Measurements from ENCODE around the gene ASTL. TPM values are rescaled to one million over a fixed set of nuclear protein-coding genes. Genes with fewer than 3 reads are reported as not detected.

The ASTL gene
- polyA plus RNA-seq, 3 donors = 0.71 TPM; not detected in 2

DNA sequence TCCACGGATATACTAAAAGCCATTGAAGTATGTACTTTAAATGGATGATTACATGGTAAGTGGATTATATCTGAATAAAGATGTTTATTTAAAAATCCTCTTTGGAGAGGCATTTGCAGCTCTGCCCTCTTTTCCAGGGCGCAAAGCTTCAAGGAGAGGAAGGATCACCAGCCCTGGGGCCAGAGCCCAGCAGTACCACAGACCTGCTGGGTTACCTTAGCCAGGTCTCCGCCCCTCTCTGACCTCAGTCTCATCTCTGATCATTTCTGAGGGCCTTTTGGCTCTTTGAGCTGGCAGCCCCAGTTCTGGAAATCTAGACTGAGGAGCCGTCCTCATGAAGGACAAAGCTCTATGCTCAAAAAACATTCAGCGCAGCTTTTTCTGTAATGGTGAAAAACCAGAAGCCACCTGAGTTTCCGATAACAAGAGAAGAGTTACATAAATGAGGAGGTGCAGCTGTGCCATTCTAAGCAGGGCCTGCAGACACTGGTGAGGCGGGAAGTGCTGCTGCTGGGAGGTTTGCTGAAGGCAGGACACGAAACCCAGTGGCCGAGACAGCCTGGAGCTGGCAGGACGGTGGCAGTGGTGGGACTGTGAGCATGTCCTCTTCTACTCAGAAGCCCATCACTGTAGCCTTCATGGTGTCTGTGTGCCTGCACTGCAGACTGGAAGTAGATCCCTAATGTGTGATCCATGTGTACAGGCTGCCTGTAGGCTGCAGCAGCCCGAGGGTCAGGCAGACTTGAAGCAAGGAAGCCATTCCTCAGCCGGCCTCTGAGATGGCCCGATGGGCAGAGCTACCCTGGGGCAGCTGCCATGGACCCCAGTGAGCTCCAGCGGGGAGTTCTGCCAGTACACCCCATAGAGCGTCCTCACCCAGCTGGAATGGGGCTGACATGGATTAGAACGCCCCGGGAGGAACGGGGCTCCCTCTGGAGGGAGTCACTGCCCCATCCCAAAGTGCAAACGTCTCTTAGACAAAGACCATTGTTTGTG, 49.7 kb downstream of the ASTL start:
- no peaks in the 10 kb centered on the region for H4K20me1 ChIP-seq (ENCODE audit: insufficient read depth, low read length)
- H3K4me3 ChIP-seq (replicated peaks in 1 of 3; ENCODE audit: low read depth in 2 of 3, low read length in 3 of 3) = no peak overlapping the region
- no peaks in the 10 kb centered on the region for H3K79me2 ChIP-seq (ENCODE audit: insufficient read depth, low read length)
- H3K27me3 ChIP-seq (ENCODE audit: control insufficient read depth in 2 of 2, insufficient read depth in 2 of 2, low read length in 2 of 2) = no peaks in the 10 kb centered on the region
- 91% methylated on average over 17 of the region's 19 CpGs for WGBS (ENCODE audit: insufficient coverage)
- H2AFZ ChIP-seq (ENCODE audit: insufficient read depth, low read depth, low read length, poor library complexity, severe bottlenecking) = no peak overlapping the region
- peaks cover 20% of the 10 kb centered on the region for H3K4me1 Mint-ChIP-seq
- TF ChIP-seq CTCF (IDR thresholded peaks at IDR 0.05) = no peak
- no peak overlapping the region for H3K4me3 Mint-ChIP-seq
- H3K27ac Mint-ChIP-seq = no peak overlapping the region
- H3K4me1 ChIP-seq (ENCODE audit: control insufficient read depth in 1 of 2, insufficient read depth in 2 of 2, low read length in 2 of 2) = peaks cover 21% of the 10 kb centered on the region in 2 donors
- no peaks in the 10 kb centered on the region for H3K9me3 Mint-ChIP-seq
- H3K9me3 ChIP-seq (replicated peaks in 1 of 2; ENCODE audit: control insufficient read depth in 1 of 2, insufficient read depth in 1 of 2, low read length in 2 of 2) = no peaks in the 10 kb centered on the region
- H3K27me3 Mint-ChIP-seq (ENCODE audit: low read depth in 3 of 3) = peaks cover 4 to 6% (median 4%) of the 10 kb centered on the region in 3 donors
- intact Hi-C loops (cut with micrococcal nuclease) = no loop called here
- H3K9ac ChIP-seq (ENCODE audit: insufficient read depth, low read length, poor library complexity, severe bottlenecking) = no peak overlapping the region
- peak in 1 of 3 donors; percentile 2 for DNase-seq
- no peak overlapping the region for H3K4me2 ChIP-seq (replicated peaks; ENCODE audit: extremely low read depth, low read length, poor library complexity, severe bottlenecking)
- no peaks in the 10 kb centered on the region for H3K36me3 Mint-ChIP-seq
- no peaks in the 10 kb centered on the region for H3K36me3 ChIP-seq (replicated peaks in 1 of 2; ENCODE audit: control insufficient read depth in 1 of 2, insufficient read depth in 2 of 2, low read length in 2 of 2)
- H3K27ac ChIP-seq (ENCODE audit: low read depth in 1 of 2, low read length in 2 of 2) = no peak overlapping the region

GRCh38 chr2:96087130-96087529, 51.2 kb downstream of the ASTL start:
- no peak overlapping the region for H3K27ac Mint-ChIP-seq
- H3K9ac ChIP-seq (ENCODE audit: insufficient read depth, low read length, poor library complexity, severe bottlenecking) = no peak overlapping the region
- H3K4me3 ChIP-seq (replicated peaks in 1 of 3; ENCODE audit: low read depth in 2 of 3, low read length in 3 of 3) = no peak overlapping the region
- no peak for TF ChIP-seq CTCF (IDR thresholded peaks at IDR 0.05)
- H3K4me3 Mint-ChIP-seq = no peak overlapping the region
- H3K79me2 ChIP-seq (ENCODE audit: insufficient read depth, low read length) = no peaks in the 10 kb centered on the region
- no CpG with 5 or more reads among the region's 2 CpGs for WGBS (ENCODE audit: insufficient coverage)
- H3K9me3 Mint-ChIP-seq = no peaks in the 10 kb centered on the region
- H3K4me1 ChIP-seq (ENCODE audit: control insufficient read depth in 1 of 2, insufficient read depth in 2 of 2, low read length in 2 of 2) = peaks cover 6 to 9% of the 10 kb centered on the region in 2 donors
- H3K36me3 ChIP-seq (replicated peaks in 1 of 2; ENCODE audit: control insufficient read depth in 1 of 2, insufficient read depth in 2 of 2, low read length in 2 of 2) = no peaks in the 10 kb centered on the region
- no peak for DNase-seq
- H3K36me3 Mint-ChIP-seq = no peaks in the 10 kb centered on the region
- no peaks in the 10 kb centered on the region for H3K27me3 ChIP-seq (ENCODE audit: control insufficient read depth in 2 of 2, insufficient read depth in 2 of 2, low read length in 2 of 2)
- peaks cover 14% of the 10 kb centered on the region for H3K4me1 Mint-ChIP-seq
- H3K4me2 ChIP-seq (replicated peaks; ENCODE audit: extremely low read depth, low read length, poor library complexity, severe bottlenecking) = no peak overlapping the region
- H3K27ac ChIP-seq (ENCODE audit: low read depth in 1 of 2, low read length in 2 of 2) = no peak overlapping the region
- intact Hi-C loops (cut with micrococcal nuclease) = no loop called here
- no peaks in the 10 kb centered on the region for H3K9me3 ChIP-seq (replicated peaks in 1 of 2; ENCODE audit: control insufficient read depth in 1 of 2, insufficient read depth in 1 of 2, low read length in 2 of 2)
- peaks cover 4 to 6% (median 4%) of the 10 kb centered on the region in 3 donors for H3K27me3 Mint-ChIP-seq (ENCODE audit: low read depth in 3 of 3)
- H4K20me1 ChIP-seq (ENCODE audit: insufficient read depth, low read length) = no peaks in the 10 kb centered on the region
- no peak overlapping the region for H2AFZ ChIP-seq (ENCODE audit: insufficient read depth, low read depth, low read length, poor library complexity, severe bottlenecking)
